ENCODE measurements around the gene NPPC.
"Not testable (repeated sequence)": the region's sequence is repeated elsewhere in the genome, so short reads cannot be mapped to it uniquely, and the experiment has no call there.

NPPC gene

GRCh38 chr2:231920366-231920765 lies 5.8 kb downstream of the NPPC start:
- no peak for DNase-seq (ENCODE audit: low spot score)

- DNase-seq (ENCODE audit: low spot score), result no peak
These were observed 6.7 kb downstream of the NPPC start for GRCh38 chr2:231919341-231920035.

- DNase-seq (ENCODE audit: low spot score), result no peak
These were observed 7.5 kb downstream of the NPPC start for GRCh38 chr2:231918501-231919330.

- no peak for DNase-seq (ENCODE audit: low spot score)
These were observed 8.7 kb downstream of the NPPC start for GRCh38 chr2:231917280-231918066.

- DNase-seq (ENCODE audit: low spot score), result no peak
These were observed 12.0 kb downstream of the NPPC start for GRCh38 chr2:231914077-231914690.

GRCh38 chr2:231911381-231911780 lies 14.8 kb downstream of the NPPC start:
- DNase-seq (ENCODE audit: low spot score), result no peak

GRCh38 chr2:231910771-231911170 lies 15.4 kb downstream of the NPPC start:
- DNase-seq (ENCODE audit: low spot score), result no peak

GRCh38 chr2:231910161-231910560 lies 16.0 kb downstream of the NPPC start:
- DNase-seq (ENCODE audit: low spot score), result not testable (repeated sequence)

- DNase-seq (ENCODE audit: low spot score), result no peak
These were observed 16.6 kb downstream of the NPPC start for GRCh38 chr2:231909631-231910030.

GRCh38 chr2:231908584-231908983 lies 17.6 kb downstream of the NPPC start:
- DNase-seq (ENCODE audit: low spot score), result no peak

GRCh38 chr2:231907765-231908164 lies 18.4 kb downstream of the NPPC start:
- no peak for DNase-seq (ENCODE audit: low spot score)

- no peak for DNase-seq (ENCODE audit: low spot score)
These were observed 21.2 kb downstream of the NPPC start for GRCh38 chr2:231905026-231905425.

GRCh38 chr2:231904161-231904611 lies 22.0 kb downstream of the NPPC start:
- no peak for DNase-seq (ENCODE audit: low spot score)

- no peak for DNase-seq (ENCODE audit: low spot score)
These were observed 23.6 kb downstream of the NPPC start for GRCh38 chr2:231902598-231902997.

GRCh38 chr2:231900972-231901371 lies 25.2 kb downstream of the NPPC start:
- DNase-seq (ENCODE audit: low spot score), result no peak

- DNase-seq (ENCODE audit: low spot score), result peak; percentile 77
These were observed 25.7 kb downstream of the NPPC start for GRCh38 chr2:231900486-231900942.

GRCh38 chr2:231894566-231895380 lies 31.4 kb downstream of the NPPC start:
- no peak for DNase-seq (ENCODE audit: low spot score)

- no peak for DNase-seq (ENCODE audit: low spot score)
These were observed 34.7 kb downstream of the NPPC start for GRCh38 chr2:231891514-231891905.

GRCh38 chr2:231890896-231891513 lies 35.2 kb downstream of the NPPC start:
- no peak for DNase-seq (ENCODE audit: low spot score)

- DNase-seq (ENCODE audit: low spot score), result no peak
These were observed 38.4 kb downstream of the NPPC start for GRCh38 chr2:231887756-231888155.
